Activated T-cell treated with anti-CD3 and anti-CD28 coated beads, Interleukin-2, amount 50 U/mL, for 24 hours (primary cell): ENCODE results near the gene IGSF3.

Source experiments
- DNase-seq: peaks from one replicate; pipeline ENCODE4 v3.0.0-alpha.2; 2020
- H3K27ac Mint-ChIP-seq: 2 replicates; pipeline ENCODE4 v1.8.0; 2020; ENCODE audit warnings: mild to moderate bottlenecking, mixed read lengths
- H3K27me3 Mint-ChIP-seq: 2 replicates; pipeline ENCODE4 v1.8.0; 2020; ENCODE audit warnings: mixed read lengths
- H3K36me3 Mint-ChIP-seq: 2 replicates; pipeline ENCODE4 v1.8.0; 2020; ENCODE audit warnings: low read depth, mixed read lengths
- H3K4me1 Mint-ChIP-seq: 2 replicates; pipeline ENCODE4 v1.8.0; 2020; ENCODE audit warnings: low read depth, mixed read lengths
- H3K4me3 Mint-ChIP-seq: 2 replicates; pipeline ENCODE4 v1.8.0; 2020; ENCODE audit warnings: mild to moderate bottlenecking, moderate library complexity, mixed read lengths
- H3K9me3 Mint-ChIP-seq: 2 replicates; pipeline ENCODE4 v1.8.0; 2020; ENCODE audit warnings: mixed read lengths

The IGSF3 gene

GRCh38 chr1:116529681-116530080 lies 137.9 kb downstream of the IGSF3 start:
- Mint-ChIP-seq H3K4me3 (no peak overlapping the region), H3K36me3 (peaks cover 48% of the 10 kb centered on the region), H3K9me3 (peaks cover 4% of the 10 kb centered on the region), H3K27ac (no peak overlapping the region), H3K4me1 (no peaks in the 10 kb centered on the region), H3K27me3 (no peaks in the 10 kb centered on the region)
- no peak for DNase-seq

DNA sequence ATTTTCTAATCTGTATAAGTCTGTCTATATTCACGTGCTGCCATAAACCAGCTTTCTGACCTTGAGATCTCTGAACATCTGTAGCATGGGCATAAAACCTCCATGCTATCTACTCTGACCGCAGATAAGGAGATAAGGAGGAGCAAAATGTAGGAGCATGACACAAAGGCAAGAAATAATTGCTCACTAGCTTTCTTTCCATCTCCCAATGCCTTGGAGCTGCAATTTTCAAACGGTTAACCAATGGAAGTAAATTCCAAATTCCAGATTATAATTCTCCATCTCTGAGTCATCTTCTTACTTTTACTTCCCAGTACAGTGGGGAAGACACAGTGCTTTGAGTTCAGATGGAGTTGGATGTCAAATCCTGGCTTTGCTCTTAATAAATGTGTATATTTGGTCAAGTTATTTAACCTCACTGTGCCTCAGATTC lies 138.3 kb downstream of the IGSF3 start:
- Mint-ChIP-seq H3K27me3 (no peaks in the 10 kb centered on the region), H3K27ac (no peak overlapping the region), H3K9me3 (peaks cover 4% of the 10 kb centered on the region), H3K36me3 (peaks cover 46% of the 10 kb centered on the region), H3K4me1 (no peaks in the 10 kb centered on the region), H3K4me3 (no peak overlapping the region)
- DNase-seq, result no peak

GRCh38 chr1:116528329-116529083 lies 139.0 kb downstream of the IGSF3 start:
- Mint-ChIP-seq H3K27me3 (no peaks in the 10 kb centered on the region), H3K27ac (no peak overlapping the region), H3K4me3 (no peak overlapping the region), H3K36me3 (peaks cover 39% of the 10 kb centered on the region), H3K4me1 (no peaks in the 10 kb centered on the region), H3K9me3 (peaks cover 4% of the 10 kb centered on the region)
- no peak for DNase-seq

- Mint-ChIP-seq H3K9me3 (peaks cover 4% of the 10 kb centered on the region), H3K4me1 (no peaks in the 10 kb centered on the region), H3K4me3 (no peak overlapping the region), H3K27me3 (no peaks in the 10 kb centered on the region), H3K36me3 (peaks cover 35% of the 10 kb centered on the region), H3K27ac (no peak overlapping the region)
- DNase-seq, result no peak
These were observed 142.1 kb downstream of the IGSF3 start for GRCh38 chr1:116525440-116525839.
